ENCODE results near the gene CDH3.

Gene CDH3

DNA sequence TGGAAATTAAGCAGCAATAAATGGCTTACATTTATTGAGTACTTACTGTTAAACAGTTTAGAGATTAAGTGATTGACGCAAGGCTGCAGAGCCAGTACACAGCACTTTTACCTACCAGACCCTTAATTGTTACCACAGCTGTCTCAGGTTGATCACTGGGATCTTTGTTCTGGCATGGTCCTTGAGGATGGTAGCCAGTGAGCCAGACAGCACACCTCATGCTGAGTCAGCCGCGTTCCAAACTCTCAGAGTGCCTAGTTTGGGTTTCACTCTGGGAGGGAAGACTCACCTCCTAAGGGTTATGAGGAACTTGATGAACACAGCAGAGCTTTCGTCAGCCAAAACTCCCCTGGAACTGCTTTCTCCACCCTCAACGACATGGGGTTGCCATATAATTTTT, 20.4 kb downstream of the CDH3 start:
- 88% methylated on average over 2 to 3 of the region's 5 CpGs for WGBS, 2 experiments (ENCODE audit: insufficient coverage in 2 of 2)
- Histone ChIP-seq H3K4me1 (ENCODE audit: control insufficient read depth, insufficient read depth, low read length, poor library complexity, severe bottlenecking) (no peaks in the 10 kb centered on the region), H3K27ac (ENCODE audit: low read depth, low read length, severe bottlenecking) (no peak overlapping the region), H3K4me3 (ENCODE audit: extremely low read depth, insufficient read depth, low read length, poor library complexity, severe bottlenecking) (no peak overlapping the region), H3K36me3 (ENCODE audit: control insufficient read depth, insufficient read depth, low read length) (no peaks in the 10 kb centered on the region), H3K9me3 (ENCODE audit: control insufficient read depth, low read length) (no peaks in the 10 kb centered on the region)

DNA sequence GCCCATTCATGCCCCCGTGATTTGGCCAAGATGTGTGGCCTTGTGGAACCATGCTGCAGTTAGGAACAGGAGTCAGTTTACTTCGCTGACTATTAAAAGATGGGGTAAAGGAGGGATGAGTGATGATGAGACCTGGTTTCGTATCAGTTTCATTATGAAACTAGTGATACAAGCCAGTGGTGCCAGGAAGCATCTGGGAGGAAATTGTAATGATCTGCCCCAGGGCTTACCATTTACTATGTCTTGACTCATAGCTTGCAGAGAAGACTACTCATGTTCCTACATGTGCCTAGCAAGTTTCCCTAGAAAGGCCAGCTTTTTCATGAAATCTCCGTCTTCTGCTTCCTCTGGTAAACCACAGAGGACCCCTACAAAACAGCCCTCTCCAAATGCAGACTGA, 23.2 kb downstream of the CDH3 start:
- Histone ChIP-seq H3K9me3 (ENCODE audit: control insufficient read depth, low read length) (no peaks in the 10 kb centered on the region), H3K36me3 (ENCODE audit: control insufficient read depth, insufficient read depth, low read length) (no peaks in the 10 kb centered on the region), H3K4me3 (ENCODE audit: extremely low read depth, insufficient read depth, low read length, poor library complexity, severe bottlenecking) (no peak overlapping the region), H3K4me1 (ENCODE audit: control insufficient read depth, insufficient read depth, low read length, poor library complexity, severe bottlenecking) (no peaks in the 10 kb centered on the region), H3K27ac (ENCODE audit: low read depth, low read length, severe bottlenecking) (no peak overlapping the region)
- 92 to 94% methylated on average over 4 of the region's 4 CpGs for WGBS, 2 experiments (ENCODE audit: insufficient coverage in 2 of 2)

DNA sequence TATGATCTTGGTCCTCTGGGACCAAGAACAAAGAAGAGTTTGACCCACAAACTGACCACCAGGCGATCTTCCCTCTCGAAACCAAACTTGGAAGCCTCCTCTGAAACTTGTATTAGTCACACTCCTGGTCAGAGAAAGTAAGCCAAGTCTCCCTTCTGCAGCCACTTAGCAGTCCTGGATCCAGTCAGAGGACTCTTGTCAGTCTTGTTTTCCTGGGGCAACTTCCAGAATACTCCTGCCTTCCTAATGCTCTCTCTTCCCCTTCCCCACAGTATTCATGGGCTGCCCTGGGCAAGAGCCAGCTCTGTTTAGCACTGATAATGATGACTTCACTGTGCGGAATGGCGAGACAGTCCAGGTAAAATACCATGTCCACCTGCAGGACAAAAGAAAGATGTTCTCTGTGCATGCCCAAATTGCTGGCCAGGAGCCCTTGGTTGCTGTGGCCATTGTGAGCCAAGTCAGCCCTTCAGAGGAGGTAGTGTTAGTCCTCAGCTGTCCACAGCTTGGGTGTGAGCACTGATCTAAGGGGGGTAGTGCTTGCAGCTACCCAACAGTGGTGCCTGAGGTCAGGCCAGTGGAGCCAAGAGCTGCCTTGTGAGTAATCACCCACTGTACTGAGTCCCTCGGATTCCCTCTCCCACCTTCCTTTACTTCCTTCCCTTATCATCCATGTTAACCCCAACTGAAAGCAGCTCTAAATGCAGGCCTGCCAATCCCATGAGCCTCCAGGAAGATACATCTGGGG, 31.2 kb downstream of the CDH3 start:
- Histone ChIP-seq H3K4me3 (ENCODE audit: extremely low read depth, insufficient read depth, low read length, poor library complexity, severe bottlenecking) (no peak overlapping the region), H3K27ac (ENCODE audit: low read depth, low read length, severe bottlenecking) (no peak overlapping the region), H3K36me3 (ENCODE audit: control insufficient read depth, insufficient read depth, low read length) (no peaks in the 10 kb centered on the region), H3K4me1 (ENCODE audit: control insufficient read depth, insufficient read depth, low read length, poor library complexity, severe bottlenecking) (no peaks in the 10 kb centered on the region), H3K9me3 (ENCODE audit: control insufficient read depth, low read length) (no peaks in the 10 kb centered on the region)
- 86 to 95% methylated on average over 3 to 4 of the region's 5 CpGs for WGBS, 2 experiments (ENCODE audit: insufficient coverage in 2 of 2)

DNA sequence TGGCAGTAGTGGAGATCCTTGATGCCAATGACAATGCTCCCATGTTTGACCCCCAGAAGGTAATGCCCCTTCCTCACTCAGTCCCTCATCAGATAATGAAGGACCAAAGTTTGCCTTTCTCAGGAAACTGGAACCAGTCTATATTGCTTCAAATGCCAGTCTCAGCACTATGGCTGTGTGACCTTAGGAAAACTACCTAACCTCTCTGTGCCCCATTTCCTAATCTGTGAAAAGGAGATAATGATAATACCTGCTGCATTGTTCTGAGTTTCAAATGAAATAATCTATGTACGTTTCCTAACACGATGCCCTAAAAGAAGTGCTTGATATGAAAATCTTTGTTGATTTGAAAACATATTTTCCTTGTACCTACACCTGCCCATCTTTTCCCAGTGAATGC, 35.9 kb downstream of the CDH3 start:
- no peak overlapping the region for H3K27ac ChIP-seq (ENCODE audit: low read depth, low read length, severe bottlenecking)
- H3K4me1 ChIP-seq (ENCODE audit: control insufficient read depth, insufficient read depth, low read length, poor library complexity, severe bottlenecking): no peaks in the 10 kb centered on the region
- no CpG with 5 or more reads among the region's 2 CpGs for whole genome bisulfite sequencing, 2 experiments (ENCODE audit: insufficient coverage in 2 of 2)
- no peaks in the 10 kb centered on the region for H3K36me3 ChIP-seq (ENCODE audit: control insufficient read depth, insufficient read depth, low read length)
- H3K4me3 ChIP-seq (ENCODE audit: extremely low read depth, insufficient read depth, low read length, poor library complexity, severe bottlenecking): no peak overlapping the region
- H3K9me3 ChIP-seq (ENCODE audit: control insufficient read depth, low read length): no peaks in the 10 kb centered on the region

DNA sequence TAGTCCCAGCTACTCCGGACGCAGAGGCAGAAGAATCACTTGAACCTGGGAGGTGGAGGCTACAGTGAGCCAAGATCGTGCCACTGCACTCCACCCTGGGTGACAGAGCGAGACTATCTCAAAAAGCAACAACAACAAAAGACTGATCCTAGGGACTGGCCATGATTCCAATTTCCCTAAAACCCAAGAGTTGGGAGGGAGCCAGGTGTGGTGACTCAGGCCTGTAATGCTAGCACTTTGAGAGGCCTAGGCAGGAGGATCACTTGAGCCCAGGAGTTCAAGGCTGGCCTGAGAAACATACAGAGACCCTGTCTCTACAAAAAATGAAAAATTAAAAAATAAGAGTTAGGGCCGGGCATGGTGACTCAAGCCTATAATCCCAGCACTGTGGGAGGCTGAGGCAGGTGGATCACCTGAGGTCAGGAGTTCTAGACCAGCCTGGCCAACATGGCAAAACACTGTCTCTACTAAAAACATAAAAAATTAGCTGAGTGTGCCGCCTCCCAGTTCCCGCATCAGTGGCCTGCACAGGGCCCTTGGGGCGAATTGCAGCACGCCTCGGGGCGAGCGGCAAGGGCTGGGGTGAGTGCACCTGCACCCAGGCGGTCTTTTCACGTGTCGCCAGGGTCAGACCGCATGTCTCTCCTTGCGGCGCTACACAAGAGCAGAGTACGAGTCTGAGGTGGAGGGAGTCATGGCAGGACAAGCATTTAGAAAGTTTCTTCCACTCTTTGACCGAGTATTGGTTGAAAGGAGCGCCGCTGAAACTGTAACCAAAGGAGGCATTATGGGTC, 40.8 kb downstream of the CDH3 start:
- WGBS, 2 experiments (ENCODE audit: insufficient coverage in 2 of 2): 86 to 89% methylated on average over 20 to 21 of the region's 22 CpGs
- H3K9me3 ChIP-seq (ENCODE audit: control insufficient read depth, low read length): no peaks in the 10 kb centered on the region

DNA sequence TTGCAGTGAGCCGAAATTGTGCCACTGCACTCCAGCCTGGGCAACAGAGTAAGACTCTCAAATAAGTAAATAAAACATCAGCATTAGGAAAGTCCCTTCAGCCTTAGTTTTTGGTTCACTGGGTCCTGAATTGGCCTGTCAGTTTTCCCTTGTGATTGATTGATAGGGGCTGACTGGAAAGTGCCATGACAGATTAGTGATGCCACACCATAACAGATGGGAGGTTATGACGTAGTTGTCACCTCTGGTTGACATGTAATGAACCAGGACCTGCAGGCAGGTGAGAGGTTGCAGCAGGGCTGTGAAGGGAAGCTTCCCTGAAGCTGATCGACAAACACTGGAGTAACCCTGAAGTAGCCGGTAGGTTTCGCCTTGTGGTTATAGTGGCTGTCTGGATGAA, 41.8 kb downstream of the CDH3 start:
- H3K9me3 ChIP-seq (ENCODE audit: control insufficient read depth, low read length): no peaks in the 10 kb centered on the region
- no peak overlapping the region for H3K27ac ChIP-seq (ENCODE audit: low read depth, low read length, severe bottlenecking)
- H3K4me1 ChIP-seq (ENCODE audit: control insufficient read depth, insufficient read depth, low read length, poor library complexity, severe bottlenecking): no peaks in the 10 kb centered on the region
- no peak overlapping the region for H3K4me3 ChIP-seq (ENCODE audit: extremely low read depth, insufficient read depth, low read length, poor library complexity, severe bottlenecking)
- H3K36me3 ChIP-seq (ENCODE audit: control insufficient read depth, insufficient read depth, low read length): no peaks in the 10 kb centered on the region
- WGBS, 2 experiments (ENCODE audit: insufficient coverage in 2 of 2): 93 to 96% methylated on average over 4 of the region's 5 CpGs

More for the DNA sequence above, 40.8 kb downstream of the CDH3 start:
- H3K36me3 ChIP-seq (ENCODE audit: control insufficient read depth, insufficient read depth, low read length): no peaks in the 10 kb centered on the region
- H3K4me3 ChIP-seq (ENCODE audit: extremely low read depth, insufficient read depth, low read length, poor library complexity, severe bottlenecking): no peak overlapping the region
- no peak overlapping the region for H3K27ac ChIP-seq (ENCODE audit: low read depth, low read length, severe bottlenecking)
- no peaks in the 10 kb centered on the region for H3K4me1 ChIP-seq (ENCODE audit: control insufficient read depth, insufficient read depth, low read length, poor library complexity, severe bottlenecking)

DNA sequence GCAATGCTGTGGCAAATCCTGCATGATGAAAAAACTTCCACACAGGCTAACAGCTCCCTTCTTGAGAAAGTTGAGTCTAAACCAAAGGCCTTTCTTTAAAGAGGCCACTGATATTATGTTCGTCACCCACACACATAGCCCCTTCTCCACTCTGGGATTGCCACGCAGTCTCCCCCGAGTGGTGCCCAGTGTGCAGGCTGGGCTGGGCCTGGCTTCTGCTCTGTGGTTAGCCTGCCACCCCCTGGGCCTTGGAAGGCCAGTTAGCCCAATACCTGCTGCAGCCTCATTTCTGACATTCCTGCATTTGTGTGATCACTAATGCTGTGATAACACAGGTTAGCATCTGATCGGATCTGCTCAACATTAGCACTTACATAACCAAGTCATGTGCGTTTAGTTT, 44.8 kb downstream of the CDH3 start:
- Histone ChIP-seq H3K4me3 (ENCODE audit: extremely low read depth, insufficient read depth, low read length, poor library complexity, severe bottlenecking) (no peak overlapping the region), H3K4me1 (ENCODE audit: control insufficient read depth, insufficient read depth, low read length, poor library complexity, severe bottlenecking) (no peaks in the 10 kb centered on the region), H3K36me3 (ENCODE audit: control insufficient read depth, insufficient read depth, low read length) (peaks cover 7% of the 10 kb centered on the region), H3K27ac (ENCODE audit: low read depth, low read length, severe bottlenecking) (no peak overlapping the region), H3K9me3 (ENCODE audit: control insufficient read depth, low read length) (no peaks in the 10 kb centered on the region)
- WGBS, 2 experiments (ENCODE audit: insufficient coverage in 2 of 2): 88 to 91% methylated on average over 5 of the region's 5 CpGs

DNA sequence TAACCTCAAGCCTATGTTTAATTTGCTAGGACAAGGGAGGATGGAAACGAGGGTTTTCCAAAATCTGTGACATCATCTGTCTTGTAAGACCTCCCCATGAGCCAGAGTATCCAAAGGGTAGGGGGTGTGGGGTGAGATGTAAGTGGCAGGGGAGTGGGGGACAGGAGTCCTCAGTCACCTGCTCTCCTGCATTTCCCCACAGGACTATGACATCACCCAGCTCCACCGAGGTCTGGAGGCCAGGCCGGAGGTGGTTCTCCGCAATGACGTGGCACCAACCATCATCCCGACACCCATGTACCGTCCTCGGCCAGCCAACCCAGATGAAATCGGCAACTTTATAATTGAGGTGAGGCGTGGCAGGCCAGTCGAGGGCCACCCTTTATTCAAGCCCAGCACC, 50.5 kb downstream of the CDH3 start:
- Histone ChIP-seq H3K4me1 (ENCODE audit: control insufficient read depth, insufficient read depth, low read length, poor library complexity, severe bottlenecking) (no peaks in the 10 kb centered on the region), H3K9me3 (ENCODE audit: control insufficient read depth, low read length) (no peaks in the 10 kb centered on the region), H3K27ac (ENCODE audit: low read depth, low read length, severe bottlenecking) (no peak overlapping the region), H3K4me3 (ENCODE audit: extremely low read depth, insufficient read depth, low read length, poor library complexity, severe bottlenecking) (no peak overlapping the region), H3K36me3 (ENCODE audit: control insufficient read depth, insufficient read depth, low read length) (peaks cover 7% of the 10 kb centered on the region)
- 90 to 94% methylated on average over 10 of the region's 11 CpGs for WGBS, 2 experiments (ENCODE audit: insufficient coverage in 2 of 2)

DNA sequence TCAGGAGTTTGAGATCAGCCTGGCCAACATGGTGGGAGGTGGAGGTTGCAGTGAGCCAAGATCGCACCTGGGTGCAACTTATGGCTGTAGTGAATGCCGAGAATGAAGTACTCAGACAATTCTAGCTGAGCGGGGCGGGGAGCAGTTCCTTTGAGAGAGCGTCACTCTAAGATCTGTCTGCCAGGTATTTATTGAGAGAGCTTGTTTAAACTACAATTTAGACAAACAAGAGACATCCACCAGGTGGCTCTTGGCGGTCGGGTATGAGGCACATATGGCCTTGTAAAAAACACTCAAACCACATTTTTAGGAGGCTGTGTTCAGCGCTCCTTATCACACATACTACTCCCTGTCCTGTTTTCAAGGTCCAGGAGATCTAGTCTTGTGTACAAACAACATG, 51.4 kb downstream of the CDH3 start:
- WGBS, 2 experiments (ENCODE audit: insufficient coverage in 2 of 2): 95 to 97% methylated on average over 6 to 8 of the region's 8 CpGs
- no peaks in the 10 kb centered on the region for H3K9me3 ChIP-seq (ENCODE audit: control insufficient read depth, low read length)
- no peaks in the 10 kb centered on the region for H3K4me1 ChIP-seq (ENCODE audit: control insufficient read depth, insufficient read depth, low read length, poor library complexity, severe bottlenecking)
- no peak overlapping the region for H3K4me3 ChIP-seq (ENCODE audit: extremely low read depth, insufficient read depth, low read length, poor library complexity, severe bottlenecking)
- peaks cover 7% of the 10 kb centered on the region for H3K36me3 ChIP-seq (ENCODE audit: control insufficient read depth, insufficient read depth, low read length)
- H3K27ac ChIP-seq (ENCODE audit: low read depth, low read length, severe bottlenecking): no peak overlapping the region

DNA sequence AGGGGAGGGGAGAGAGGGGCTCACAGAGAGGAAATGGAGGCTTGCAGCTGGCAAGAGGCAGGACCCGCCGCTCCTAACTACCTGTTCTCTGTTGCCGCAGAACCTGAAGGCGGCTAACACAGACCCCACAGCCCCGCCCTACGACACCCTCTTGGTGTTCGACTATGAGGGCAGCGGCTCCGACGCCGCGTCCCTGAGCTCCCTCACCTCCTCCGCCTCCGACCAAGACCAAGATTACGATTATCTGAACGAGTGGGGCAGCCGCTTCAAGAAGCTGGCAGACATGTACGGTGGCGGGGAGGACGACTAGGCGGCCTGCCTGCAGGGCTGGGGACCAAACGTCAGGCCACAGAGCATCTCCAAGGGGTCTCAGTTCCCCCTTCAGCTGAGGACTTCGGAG, 53.0 kb downstream of the CDH3 start:
- H3K27ac ChIP-seq (ENCODE audit: low read depth, low read length, severe bottlenecking): no peak overlapping the region
- no peak overlapping the region for H3K4me3 ChIP-seq (ENCODE audit: extremely low read depth, insufficient read depth, low read length, poor library complexity, severe bottlenecking)
- peaks cover 4% of the 10 kb centered on the region for H3K36me3 ChIP-seq (ENCODE audit: control insufficient read depth, insufficient read depth, low read length)
- H3K4me1 ChIP-seq (ENCODE audit: control insufficient read depth, insufficient read depth, low read length, poor library complexity, severe bottlenecking): no peaks in the 10 kb centered on the region
- 94 to 95% methylated on average over 20 to 23 of the region's 23 CpGs for WGBS, 2 experiments (ENCODE audit: insufficient coverage in 2 of 2)
- H3K9me3 ChIP-seq (ENCODE audit: control insufficient read depth, low read length): no peaks in the 10 kb centered on the region

DNA sequence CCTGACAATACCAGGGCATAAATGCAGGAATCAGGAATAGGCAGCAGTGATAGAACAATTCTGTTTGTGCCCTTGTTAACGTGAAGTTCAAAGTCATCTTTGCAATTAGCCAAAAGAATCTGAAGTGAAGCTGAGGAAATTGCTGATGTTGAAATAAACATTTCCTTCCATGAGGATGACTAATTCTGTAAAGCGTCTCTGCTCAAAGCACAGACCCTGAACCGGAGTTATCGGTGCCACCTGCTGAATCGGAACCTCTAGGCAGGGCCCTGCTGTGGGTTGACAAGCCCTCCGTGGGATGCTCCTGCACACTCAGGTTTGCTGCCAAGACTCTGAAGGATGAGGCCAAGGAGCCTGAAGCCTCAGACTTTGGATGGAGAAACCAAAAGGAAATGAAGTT, 55.0 kb downstream of the CDH3 start:
- no peak overlapping the region for H3K27ac ChIP-seq (ENCODE audit: low read depth, low read length, severe bottlenecking)
- 94 to 96% methylated on average over 6 of the region's 6 CpGs for WGBS, 2 experiments (ENCODE audit: insufficient coverage in 2 of 2)
- H3K9me3 ChIP-seq (ENCODE audit: control insufficient read depth, low read length): no peaks in the 10 kb centered on the region
- no peaks in the 10 kb centered on the region for H3K4me1 ChIP-seq (ENCODE audit: control insufficient read depth, insufficient read depth, low read length, poor library complexity, severe bottlenecking)
- no peaks in the 10 kb centered on the region for H3K36me3 ChIP-seq (ENCODE audit: control insufficient read depth, insufficient read depth, low read length)
- no peak overlapping the region for H3K4me3 ChIP-seq (ENCODE audit: extremely low read depth, insufficient read depth, low read length, poor library complexity, severe bottlenecking)

All from mesodermal cell (in vitro differentiated cells).